HG03097 (cell line): Measurements from ENCODE around the gene INTS7.
"Not testable (repeated sequence)": the region's sequence is repeated elsewhere in the genome, so short reads cannot be mapped to it uniquely, and the experiment has no call there.

ENCODE experiments used
- ATAC-seq: cut with Tn5 transposase; IDR thresholded peaks from one replicate; pipeline ENCODE4 v1.9.1; 2021; ENCODE audit not compliant: unreplicated experiment, low FRiP score

INTS7 gene

DNA sequence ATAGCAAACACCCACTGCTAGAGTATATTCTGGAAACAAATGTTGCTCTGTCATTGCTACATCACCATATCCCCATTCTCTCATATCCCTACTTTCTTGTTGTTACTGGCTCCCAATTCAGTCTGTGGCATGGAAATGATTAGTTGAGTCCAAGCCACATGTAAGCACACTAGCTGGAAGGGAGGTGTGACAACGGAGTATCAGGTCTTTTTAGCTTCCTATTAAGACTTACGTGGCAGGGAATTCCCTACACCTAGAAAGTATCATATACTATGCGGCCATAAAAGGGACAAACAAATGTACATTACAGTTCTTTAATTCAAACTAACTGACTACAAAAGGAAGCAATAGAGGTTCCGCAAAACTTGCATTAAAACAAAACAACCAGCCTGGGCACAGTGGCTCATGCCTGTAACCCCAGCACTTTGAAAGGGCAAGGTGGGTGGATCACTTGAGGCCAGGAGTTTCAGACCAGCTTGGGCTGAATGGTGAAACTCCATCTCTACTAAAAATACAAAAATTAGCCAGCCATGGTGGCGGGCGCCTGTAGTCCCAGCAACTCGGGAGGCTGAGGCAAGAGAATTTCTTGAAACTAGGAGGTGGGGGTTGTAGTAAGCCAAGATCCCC lies 48.6 kb downstream of the INTS7 start:
- ATAC-seq, result no peak

DNA sequence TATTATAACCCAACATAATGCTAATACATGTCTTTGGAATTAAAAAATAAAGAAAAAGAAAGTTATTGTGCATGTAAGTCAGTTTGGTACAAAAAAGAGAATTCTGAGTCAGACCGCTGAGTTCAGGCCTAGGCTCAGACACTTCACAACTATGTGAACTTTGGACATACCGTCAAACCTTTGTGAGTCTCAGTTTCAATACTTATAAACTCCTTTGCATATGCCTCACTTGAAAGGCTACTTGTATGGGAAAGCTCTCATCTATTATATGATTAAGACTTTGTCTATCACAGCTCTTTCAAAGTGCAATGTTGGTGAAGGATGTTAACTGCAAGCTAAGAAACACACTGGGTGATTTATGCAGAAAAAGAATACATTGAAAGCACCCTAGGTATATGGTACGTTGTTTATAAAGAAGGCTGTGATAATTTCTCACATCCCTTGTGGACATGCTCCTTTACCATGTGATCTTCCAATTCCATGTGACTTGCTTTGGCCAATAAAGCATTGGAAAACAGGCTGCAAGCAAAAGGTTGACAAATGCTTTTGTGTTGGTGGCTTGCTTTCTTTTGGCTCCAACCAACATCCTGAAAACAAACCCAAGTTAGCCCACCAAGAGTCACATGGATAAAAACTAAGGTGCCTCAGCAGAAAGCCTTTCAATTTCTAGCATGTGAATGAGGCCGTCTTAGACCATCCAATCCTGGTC lies 49.6 kb downstream of the INTS7 start:
- peak; percentile 71 for ATAC-seq

DNA sequence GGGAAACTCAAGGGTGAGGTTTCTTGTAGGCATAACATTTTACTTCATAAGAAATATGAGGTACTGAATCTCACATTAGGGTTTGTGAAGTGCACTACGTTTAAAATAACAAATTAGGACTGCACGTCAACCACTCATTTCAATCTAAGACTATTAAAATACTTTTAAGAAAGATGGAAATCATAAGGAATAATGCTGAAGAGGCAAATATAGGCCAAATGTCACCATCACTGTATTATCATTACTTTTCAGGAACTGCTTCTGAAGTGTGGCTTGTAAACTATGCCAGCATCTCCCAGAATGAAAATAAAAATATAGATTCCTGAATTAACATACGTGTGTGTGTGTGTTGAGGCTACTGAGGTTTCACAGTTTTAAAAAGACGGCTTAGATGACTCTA lies 56.8 kb downstream of the INTS7 start:
- no peak for ATAC-seq

DNA sequence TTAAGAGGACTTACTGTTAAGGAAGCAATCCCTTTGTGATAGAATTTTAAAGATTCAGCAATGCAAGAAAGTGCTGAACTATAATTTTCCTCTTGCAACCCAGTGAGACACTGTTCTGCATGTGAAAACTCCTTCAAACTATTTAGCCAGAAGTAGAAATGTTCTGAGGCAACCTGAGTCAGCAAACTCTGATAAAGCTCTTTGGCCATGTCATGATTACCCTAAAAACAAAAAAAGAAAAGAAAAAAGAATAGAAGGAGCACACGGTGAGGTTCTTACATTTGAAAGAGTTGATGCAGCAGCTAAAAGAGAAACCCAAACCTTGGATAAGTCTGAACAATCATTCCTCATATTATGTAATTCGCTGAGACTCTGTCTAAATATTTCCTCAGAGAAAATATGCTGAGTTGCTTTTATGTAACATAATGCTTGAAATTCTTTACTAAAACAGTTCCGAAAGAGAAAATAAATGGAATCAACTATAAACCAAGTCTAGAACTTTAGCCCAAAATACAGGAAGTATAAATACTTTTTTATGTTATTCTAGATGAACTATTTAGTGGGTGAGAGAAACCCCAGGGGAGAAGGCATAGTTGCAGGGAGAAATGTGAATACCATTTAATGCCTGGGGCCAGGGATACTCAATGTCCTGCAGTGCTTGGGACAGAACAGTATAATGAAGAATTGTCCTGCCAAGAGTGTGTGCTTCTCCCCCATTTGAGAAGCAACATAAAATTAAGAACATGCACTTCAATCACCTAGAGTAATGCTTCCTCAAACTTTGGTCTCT lies 60.0 kb downstream of the INTS7 start:
- ATAC-seq, result no peak

DNA sequence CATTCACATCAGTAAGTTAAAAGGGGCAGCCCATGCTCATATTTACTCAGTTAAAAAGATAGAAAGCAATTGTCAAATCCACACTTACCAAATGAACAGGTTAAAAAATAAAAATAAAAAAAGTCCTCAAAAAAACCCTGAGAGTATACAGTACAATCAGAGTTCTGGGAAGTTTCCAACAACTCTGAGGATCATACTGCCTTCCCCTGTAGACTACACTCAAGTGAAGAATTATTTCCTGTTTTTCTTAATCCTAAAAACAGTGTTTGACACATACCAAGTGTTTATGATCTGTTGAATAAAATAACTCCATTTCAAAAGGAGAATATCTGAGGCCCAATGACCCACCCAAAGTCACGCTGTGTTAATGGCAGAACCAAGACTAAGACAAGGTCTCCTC lies 61.8 kb downstream of the INTS7 start:
- no peak for ATAC-seq

DNA sequence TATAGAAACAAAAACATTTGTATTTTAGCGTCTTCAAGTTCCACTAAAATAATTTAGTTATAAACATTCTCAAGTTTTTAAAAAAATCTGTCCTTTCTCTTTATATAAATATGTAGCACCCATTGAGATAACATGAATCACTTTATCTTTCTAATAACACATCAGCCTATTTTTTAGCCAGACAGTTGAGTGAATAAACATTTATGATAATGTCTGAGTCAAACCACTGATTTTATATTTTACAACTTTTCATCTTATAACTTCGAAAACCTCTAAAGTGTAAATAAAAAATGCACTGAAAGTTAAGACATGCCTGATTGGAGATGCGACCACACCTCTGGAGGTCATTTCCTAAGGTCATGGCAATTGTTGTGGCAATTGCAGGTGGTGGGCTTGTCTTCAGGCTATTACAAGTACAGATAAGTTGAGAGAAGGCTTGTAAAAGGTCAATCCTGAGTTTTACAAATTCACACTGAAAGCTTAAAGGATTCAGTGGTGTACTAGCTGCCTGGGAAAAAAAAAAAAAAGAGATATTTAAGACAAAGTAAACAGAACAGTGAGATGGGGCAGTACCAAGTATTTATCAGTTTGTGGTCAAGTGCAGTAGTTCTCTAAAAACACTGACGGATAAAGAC lies 67.0 kb downstream of the INTS7 start:
- ATAC-seq, result no peak

DNA sequence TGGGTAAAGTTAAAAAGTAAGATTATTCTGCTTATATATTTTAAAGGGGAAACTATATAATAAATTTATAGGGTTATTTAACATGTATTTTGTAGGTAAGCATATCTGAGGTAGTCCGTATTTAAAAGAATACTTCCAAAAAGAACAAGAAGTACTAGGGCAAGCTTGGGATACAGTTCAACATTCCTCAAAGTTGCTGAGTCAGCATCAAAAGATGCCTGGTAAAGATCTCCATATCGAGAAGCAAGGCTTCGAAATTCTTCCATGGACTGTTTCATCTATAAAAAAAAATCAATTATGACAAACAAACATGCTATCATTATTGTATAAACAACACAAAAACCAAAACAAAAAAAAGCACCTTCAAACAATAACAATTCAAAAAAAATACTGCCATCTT lies 67.7 kb downstream of the INTS7 start:
- no peak for ATAC-seq

DNA sequence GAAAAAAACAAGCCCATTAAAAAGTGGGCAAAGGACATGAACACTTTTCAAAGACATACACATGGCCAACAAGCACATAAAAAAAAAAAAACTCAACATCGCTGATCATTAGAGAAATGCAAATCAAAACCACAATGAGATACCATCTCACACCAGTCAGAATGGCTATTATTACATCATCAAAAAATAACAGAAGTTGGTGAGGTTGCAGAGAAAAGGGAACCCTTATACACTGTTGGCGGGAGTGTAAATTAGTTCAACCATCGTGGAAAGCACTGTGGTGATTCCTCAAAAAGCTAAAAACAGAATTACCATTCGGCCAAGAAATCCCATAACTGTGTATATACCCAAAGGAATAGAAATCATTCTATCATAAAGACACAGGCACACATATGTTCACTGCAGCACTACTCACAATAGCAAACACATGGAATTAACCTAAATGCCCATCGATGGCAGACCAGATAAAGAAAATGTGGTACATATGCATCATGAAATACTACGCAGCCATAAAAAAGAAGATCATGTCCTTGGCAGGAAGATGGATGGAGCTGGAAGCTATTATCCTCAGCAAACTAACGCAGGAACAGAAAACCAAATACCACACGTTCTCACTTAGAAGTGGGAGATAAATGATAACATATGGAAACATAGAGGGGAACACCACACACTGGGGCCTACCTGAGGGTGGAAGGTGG lies 70.1 kb downstream of the INTS7 start:
- no peak for ATAC-seq

DNA sequence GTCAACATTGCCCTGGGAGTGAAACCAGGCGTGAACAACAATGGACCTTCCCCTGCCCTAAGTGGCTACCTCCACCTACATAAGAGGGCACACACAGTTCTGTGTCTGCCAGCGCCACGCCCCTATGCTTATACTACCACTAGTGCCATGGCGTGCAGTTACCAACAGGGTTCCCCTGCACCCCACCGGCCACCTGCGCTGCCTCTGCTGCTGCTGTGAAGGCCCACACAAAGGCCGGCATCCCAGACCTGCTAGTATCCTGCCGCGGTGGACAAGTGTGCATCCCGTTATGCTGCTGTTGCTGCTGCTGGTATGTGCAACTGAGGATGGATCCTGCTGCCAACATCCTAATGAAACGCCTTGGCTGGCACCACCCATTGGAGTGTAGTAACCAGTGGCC lies 75.7 kb downstream of the INTS7 start:
- ATAC-seq, result no peak

DNA sequence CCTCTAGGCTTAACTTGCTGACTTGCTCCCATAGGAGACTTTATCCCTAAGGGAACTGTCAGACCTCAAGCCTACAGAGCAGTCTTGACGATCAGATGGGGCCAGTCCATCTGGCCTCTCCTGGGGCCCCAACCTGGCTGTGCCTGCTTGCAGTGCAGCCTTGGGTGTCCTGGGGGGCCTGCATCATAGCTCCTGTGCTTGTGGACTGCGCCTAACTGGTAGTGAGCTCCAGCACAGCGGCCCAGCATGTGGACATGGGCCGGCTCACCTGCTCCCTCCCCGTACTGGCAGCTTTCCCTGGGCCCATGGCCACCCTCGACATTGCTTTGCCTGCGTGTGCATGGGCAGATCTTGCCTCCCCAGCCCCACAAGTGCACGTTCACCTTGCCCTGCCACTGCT lies 76.1 kb downstream of the INTS7 start:
- no peak for ATAC-seq

DNA sequence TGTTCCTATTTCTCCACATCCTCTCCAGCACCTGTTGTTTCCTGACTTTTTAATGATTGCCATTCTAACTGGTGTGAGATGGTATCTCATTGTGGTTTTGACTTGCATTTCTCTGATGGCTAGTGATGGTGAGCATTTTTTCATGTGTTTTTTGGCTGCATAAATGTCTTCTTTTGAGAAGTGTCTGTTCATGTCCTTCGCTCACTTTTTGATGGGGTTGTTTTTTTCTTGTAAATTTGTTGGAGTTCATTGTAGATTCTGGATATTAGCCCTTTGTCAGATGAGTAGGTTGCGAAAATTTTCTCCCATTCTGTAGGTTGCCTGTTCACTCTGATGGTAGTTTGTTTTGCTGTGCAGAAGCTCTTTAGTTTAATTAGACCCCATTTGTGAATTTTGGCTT lies 81.3 kb downstream of the INTS7 start:
- ATAC-seq, result not testable (repeated sequence)

DNA sequence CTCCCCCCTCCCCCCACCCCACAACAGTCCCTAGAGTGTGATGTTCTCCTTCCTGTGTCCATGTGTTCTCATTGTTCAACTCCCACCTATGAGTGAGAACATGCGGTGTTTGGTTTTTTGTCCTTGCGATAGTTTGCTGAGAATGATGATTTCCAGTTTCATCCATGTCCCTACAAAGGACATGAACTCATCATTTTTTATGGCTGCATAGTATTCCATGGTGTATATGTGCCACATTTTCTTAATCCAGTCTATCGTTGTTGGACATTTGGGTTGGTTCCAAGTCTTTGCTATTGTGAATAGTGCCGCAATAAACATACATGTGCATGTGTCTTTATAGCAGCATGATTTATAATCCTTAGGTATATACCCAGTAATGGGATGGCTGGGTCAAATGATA lies 81.8 kb downstream of the INTS7 start:
- ATAC-seq, result not testable (repeated sequence)

DNA sequence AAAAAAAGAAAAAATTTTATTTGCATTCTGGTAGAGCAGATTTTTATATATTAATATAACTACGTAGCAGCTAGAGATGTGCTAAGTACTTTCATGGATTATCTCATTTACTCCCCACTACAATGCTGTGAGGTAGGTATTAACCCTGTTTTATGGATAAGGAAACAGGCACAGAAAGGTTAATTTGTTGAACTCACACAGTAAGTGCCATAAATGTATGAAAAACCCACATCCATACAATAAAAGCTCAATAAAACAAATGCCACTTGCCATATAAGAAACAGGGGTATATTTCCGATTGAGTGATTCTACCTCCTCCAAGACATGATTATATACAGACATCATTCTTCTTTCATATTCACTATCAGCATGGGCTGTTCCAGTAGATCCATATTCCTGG lies 83.1 kb downstream of the INTS7 start:
- no peak for ATAC-seq

DNA sequence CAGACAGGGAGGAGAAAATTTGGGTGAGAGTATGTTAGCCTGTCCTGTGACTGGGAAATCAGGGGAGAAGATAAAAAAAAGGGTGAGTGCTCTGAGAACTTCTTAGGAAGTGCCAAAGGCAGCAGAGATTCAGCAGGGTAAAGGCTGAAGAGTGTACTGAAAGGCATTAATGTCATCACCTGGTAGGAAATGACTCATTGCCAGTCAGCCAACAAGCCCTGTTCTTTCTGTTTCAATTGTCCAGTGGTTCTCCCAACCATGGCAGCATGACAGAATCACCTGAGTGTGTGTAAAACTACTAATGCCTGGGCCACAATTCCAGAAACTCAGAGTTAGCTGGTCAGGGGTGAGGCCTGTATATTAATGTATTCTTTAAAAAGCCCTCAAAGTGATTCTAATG lies 83.5 kb downstream of the INTS7 start:
- ATAC-seq, result peak; percentile 95

DNA sequence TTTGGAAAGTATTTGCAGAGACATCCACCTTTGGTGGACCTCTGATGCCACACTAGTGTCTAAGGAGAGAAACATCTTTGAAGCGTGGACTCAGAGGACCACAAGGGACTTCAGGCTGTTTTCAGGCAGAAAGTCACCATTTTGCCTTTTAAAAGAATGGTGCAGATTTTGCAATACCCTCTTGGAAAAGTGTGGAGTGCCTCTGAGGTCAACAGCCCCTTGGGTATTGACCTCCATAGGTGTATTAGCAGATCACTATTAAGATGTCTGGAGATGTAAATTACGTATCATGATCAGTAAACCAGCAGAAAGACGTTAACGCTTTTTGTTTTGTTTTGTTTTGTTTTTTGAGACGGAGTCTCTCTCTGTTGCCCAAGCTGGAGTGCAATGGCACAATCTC lies 87.0 kb downstream of the INTS7 start:
- no peak for ATAC-seq

DNA sequence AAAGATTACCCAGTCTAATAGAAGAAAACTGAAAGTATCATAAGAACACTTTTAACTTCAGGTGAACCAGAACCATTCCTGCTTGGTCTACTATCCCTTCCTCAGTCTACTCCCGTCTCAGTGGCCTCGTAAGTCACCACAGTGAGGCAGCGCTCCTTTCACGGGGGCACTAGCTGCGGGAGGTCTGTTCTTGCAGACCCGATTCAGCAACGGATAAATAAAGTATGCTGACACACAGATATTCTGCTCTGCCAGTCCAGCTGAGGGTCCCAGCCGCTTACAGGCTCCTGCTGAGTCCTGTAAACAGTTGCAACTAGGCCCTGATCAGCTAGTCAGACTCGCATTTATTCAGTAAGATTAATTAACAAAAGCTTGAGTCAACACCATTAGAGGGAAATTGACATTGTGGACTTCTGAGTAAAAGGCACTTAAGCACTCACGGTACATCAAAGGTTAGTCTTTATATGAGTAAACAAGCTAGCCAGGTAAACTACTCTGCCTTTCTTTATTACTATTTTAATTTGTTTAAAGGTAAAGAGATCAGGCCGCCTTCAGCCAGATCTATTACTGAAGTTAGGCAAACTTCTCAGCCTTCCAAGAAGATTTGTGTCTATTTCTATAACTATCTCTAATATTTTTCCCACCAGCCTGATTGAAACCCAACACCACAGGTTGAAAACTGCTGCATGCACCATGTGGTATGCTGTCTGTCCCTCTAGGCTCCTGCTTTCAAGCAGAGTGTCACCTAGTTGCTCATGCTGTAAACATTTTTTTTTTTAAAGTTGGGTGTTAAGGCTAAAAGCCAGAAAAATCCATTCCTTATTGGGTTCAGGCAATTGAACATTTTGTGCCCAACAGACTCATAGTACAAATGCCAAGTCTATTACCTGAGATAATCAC lies 87.7 kb downstream of the INTS7 start:
- ATAC-seq, result no peak

DNA sequence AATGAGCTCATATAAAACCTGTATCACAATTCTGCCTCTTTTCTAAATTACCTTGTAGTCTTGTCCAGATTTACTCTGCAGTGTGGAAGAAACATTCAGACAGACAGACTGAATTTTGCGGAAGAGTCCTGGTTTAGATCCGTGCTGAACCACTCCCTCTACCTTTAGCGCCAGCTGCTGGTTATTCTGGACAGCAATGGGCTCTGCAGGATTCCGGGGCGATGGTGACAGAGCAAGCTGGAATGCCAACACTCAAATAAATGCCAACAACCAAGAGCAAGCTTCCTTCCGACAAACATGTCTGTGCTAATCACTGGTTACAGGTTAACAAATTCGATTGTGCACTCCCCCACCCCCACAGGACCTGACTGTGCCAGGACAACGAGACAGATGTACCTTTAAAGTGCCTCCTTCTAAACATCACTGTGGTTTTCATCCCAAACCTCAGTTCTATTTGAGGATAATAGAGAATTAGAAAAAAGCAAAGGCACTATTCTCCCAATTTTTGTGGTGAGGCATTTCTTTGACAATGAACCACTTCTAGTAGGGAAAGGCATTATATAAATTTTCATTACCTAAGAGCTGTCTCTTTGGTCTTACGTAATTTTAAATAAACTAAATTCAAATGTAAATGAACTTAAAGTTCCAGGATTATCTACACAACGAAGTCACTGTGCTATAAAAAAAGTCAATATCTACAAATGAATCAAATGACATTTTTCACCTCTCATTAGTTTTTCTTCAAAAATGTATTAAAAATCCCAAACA lies 90.4 kb downstream of the INTS7 start:
- no peak for ATAC-seq

DNA sequence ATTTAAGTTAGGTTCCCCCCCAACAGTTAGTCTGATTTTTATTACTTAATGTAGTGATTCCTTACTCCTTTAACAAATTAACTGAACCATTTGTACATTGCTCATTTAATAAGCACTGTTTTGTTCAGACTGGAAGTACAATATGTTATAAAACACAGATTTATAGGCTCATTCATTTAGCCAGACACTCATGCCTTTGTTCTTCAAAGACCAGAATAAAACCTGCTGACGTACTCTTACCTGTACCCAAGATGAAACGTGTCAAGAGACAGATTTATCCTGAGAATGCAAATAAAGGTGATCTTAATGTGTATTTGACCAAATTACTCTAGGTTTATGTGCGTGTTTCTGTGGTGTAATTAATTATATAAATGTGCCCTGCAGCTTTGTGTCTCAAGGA lies 92.8 kb downstream of the INTS7 start:
- ATAC-seq, result no peak

DNA sequence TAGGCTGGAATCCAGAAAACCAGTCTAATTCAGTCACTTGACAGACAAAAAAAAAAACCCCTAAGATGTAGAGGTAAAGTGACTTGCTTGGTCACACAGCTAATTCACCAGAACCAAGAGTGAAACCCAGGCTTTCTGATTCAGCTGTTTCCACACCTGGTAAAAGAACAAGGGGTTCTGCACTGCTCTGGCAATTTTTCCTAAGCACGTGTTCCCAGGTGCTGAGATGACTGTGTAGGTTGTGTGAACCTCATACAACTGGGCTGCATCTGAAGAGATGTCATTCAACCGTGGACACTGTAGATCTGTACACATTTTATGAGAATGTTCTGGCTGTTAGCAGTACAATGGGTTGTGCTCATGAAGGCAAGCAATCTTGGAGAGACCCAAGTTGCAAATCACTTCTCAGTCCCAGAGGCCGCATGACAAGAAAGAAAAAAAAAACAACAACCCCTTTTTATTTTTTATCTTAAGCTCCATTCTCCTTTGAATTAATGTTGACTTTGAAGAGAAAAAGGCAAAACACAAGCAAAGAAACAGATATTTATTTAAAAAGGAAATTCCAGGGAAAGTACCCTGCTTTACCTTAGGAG lies 95.4 kb downstream of the INTS7 start:
- peak; percentile 61 for ATAC-seq
